Testis (tissue), 3 donors: ENCODE data around the gene NUP93. TPM values are rescaled to one million over a fixed set of nuclear protein-coding genes. Genes with fewer than 3 reads are reported as not detected.

ENCODE experiments used
- DNase-seq: peaks from one replicate; pipeline ENCODE4 v3.0.0-alpha.2; 2019
- H3K27ac ChIP-seq, 2 donors: fragments of 200-600 bp; sonication (generic); one replicate each; pipeline ENCODE4 v1.5.1; 2019
- H3K27me3 ChIP-seq: fragments of 200-600 bp; sonication (generic); one replicate; pipeline ENCODE4 v1.5.1; 2019
- H3K36me3 ChIP-seq: fragments of 200-600 bp; sonication (generic); one replicate; pipeline ENCODE4 v1.5.1; 2017; ENCODE audit warnings: low read depth; ENCODE audit errors: missing control alignments
- H3K4me1 ChIP-seq: fragments of 200-600 bp; sonication (generic); one replicate; pipeline ENCODE4 v1.5.1; 2019
- H3K4me3 ChIP-seq, 2 donors: fragments of 200-600 bp; sonication (generic); one replicate each; pipeline ENCODE4 v1.5.1; 2017 to 2019
- H3K9me3 ChIP-seq: fragments of 200-600 bp; sonication (generic); one replicate; pipeline ENCODE4 v1.5.1; 2017
- CTCF ChIP-seq, 3 experiments: fragments of 450-650 bp in 2 of 3; fragments of 200-600 bp in 1 of 3; sonication (generic) in 1 of 3; IDR thresholded peaks; one replicate each; pipeline ENCODE4 v1.5.1; 2016 to 2019; ENCODE audit warnings: antibody characterized with exemption in 3 of 3, mild to moderate bottlenecking in 2 of 3, moderate library complexity in 1 of 3
- POLR2A ChIP-seq: fragments of 450-650 bp; IDR thresholded peaks from one replicate; pipeline ENCODE4 v1.6.1; 2017; ENCODE audit warnings: antibody characterized with exemption, mild to moderate bottlenecking, moderate library complexity
- WGBS, 2 donors: methylation state at CpG; one replicate each; pipeline ENCODE4 v1.1.5; 2018; 5-methylcytosine and 5-hydroxymethylcytosine counted together
- intact Hi-C: fragments of 100-400 bp; cut with DNase I; formaldehyde crosslinking; loops from one replicate; pipeline ENCODE4 v1.15.1; 2023; ENCODE audit warnings: low total_unique reads
- polyA plus RNA-seq: library from polyadenylated mRNA; stranded (reverse); fragments of 350-450 nt; fragmentation: Illumina TruSeq; extraction: RNeasy Lipid Tissue Mini Kit (QIAGEN cat#74804); gene quantifications from one replicate; pipeline ENCODE4 v1.2.3, GENCODE V29; 2014; ENCODE audit warnings: low read depth, low replicate concordance; ENCODE audit not compliant: insufficient read depth
- total RNA-seq, 2 donors: library from RNA; depleted of rRNA; stranded (reverse); fragments of >200 nt; gene quantifications; one replicate each; pipeline ENCODE4 v1.2.3, GENCODE V29; 2016

The NUP93 gene
- total and polyA plus RNA-seq, 3 donors from 2014 or later = 94.2 to 147 (median 102) TPM

GRCh38 chr16:56894331-56894917, 164.5 kb downstream of the NUP93 start:
- Histone ChIP-seq H3K27ac (no peak overlapping the region), H3K27me3 (no peaks in the 10 kb centered on the region), H3K9me3 (no peaks in the 10 kb centered on the region), H3K4me3 (no peak overlapping the region), H3K4me1 (no peaks in the 10 kb centered on the region), H3K36me3 (no peaks in the 10 kb centered on the region)
- WGBS, 2 donors = 90 to 93% methylated on average over 12 of the region's 12 CpGs
- DNase-seq = no peak
- intact Hi-C loops = no loop called here
- TF ChIP-seq POLR2A (no peak), CTCF (IDR thresholded peaks at IDR 0.05) (no peak)

- Histone ChIP-seq H3K36me3 (no peaks in the 10 kb centered on the region), H3K9me3 (no peaks in the 10 kb centered on the region), H3K27me3 (no peaks in the 10 kb centered on the region), H3K27ac (no peak overlapping the region), H3K4me1 (no peaks in the 10 kb centered on the region), H3K4me3 (no peak overlapping the region)
- intact Hi-C loops = no loop called here
- WGBS, 2 donors = 79 to 86% methylated on average over 4 of the region's 4 CpGs
- TF ChIP-seq CTCF (IDR thresholded peaks at IDR 0.05) (no peak), POLR2A (no peak)
- no peak for DNase-seq
Measured at GRCh38 chr16:56895813-56896212, 165.9 kb downstream of the NUP93 start.

GRCh38 chr16:56896244-56896643, 166.3 kb downstream of the NUP93 start:
- H3K4me1 ChIP-seq = no peaks in the 10 kb centered on the region
- DNase-seq = no peak
- intact Hi-C loops = no loop called here

GRCh38 chr16:56897026-56897799, 167.3 kb downstream of the NUP93 start:
- Histone ChIP-seq H3K36me3 (no peaks in the 10 kb centered on the region), H3K4me3 (no peak overlapping the region), H3K27me3 (no peaks in the 10 kb centered on the region), H3K4me1 (no peaks in the 10 kb centered on the region), H3K9me3 (no peaks in the 10 kb centered on the region), H3K27ac (no peak overlapping the region)
- intact Hi-C loops = no loop called here
- 67 to 76% methylated on average over 6 to 8 of the region's 8 CpGs for WGBS, 2 donors
- TF ChIP-seq POLR2A (no peak), CTCF (IDR thresholded peaks at IDR 0.05) (no peak)
- no peak for DNase-seq

More at GRCh38 chr16:56896244-56896643, 166.3 kb downstream of the NUP93 start:
- H3K27me3 ChIP-seq = no peaks in the 10 kb centered on the region
- no peak overlapping the region for H3K27ac ChIP-seq
- H3K4me3 ChIP-seq = no peak overlapping the region
- 68 to 83% methylated on average over 3 of the region's 3 CpGs for WGBS, 2 donors
- no peaks in the 10 kb centered on the region for H3K36me3 ChIP-seq
- H3K9me3 ChIP-seq = no peaks in the 10 kb centered on the region
- no peak for TF ChIP-seq POLR2A
- TF ChIP-seq CTCF (IDR thresholded peaks at IDR 0.05) = no peak
